T-helper 2 cell treated with Interferon-gamma antibody and Interleukin-4, amounts not matched to agents 5 μg/mL and 100 μg/mL, for 36 hours (primary cell): Measurements from ENCODE around the gene RIPOR3.
"Not testable (repeated sequence)": the region's sequence is repeated elsewhere in the genome, so short reads cannot be mapped to it uniquely, and the experiment has no call there.

ENCODE experiments used
- DNase-seq: peaks from one replicate; pipeline ENCODE4 v3.0.0; 2021; ENCODE audit warnings: low spot score
- H3K27ac Mint-ChIP-seq: one replicate; pipeline ENCODE4 v1.8.0; 2021; ENCODE audit warnings: mild to moderate bottlenecking, mixed read lengths
- H3K27me3 Mint-ChIP-seq: one replicate; pipeline ENCODE4 v1.8.0; 2021; ENCODE audit warnings: low read depth, mixed read lengths
- H3K36me3 Mint-ChIP-seq: one replicate; pipeline ENCODE4 v1.8.0; 2021; ENCODE audit warnings: low read depth, mixed read lengths
- H3K4me1 Mint-ChIP-seq: one replicate; pipeline ENCODE4 v1.8.0; 2021; ENCODE audit warnings: low read depth, mixed read lengths
- H3K4me3 Mint-ChIP-seq: one replicate; pipeline ENCODE4 v1.8.0; 2022; ENCODE audit warnings: mild to moderate bottlenecking, moderate library complexity, mixed read lengths
- H3K9me3 Mint-ChIP-seq: one replicate; pipeline ENCODE4 v1.8.0; 2021; ENCODE audit warnings: mixed read lengths

The RIPOR3 gene

GRCh38 chr20:50652702-50653294 is 38.5 kb downstream of the RIPOR3 start:
- Mint-ChIP-seq H3K4me3 (no peak overlapping the region), H3K4me1 (no peaks in the 10 kb centered on the region), H3K27ac (no peak overlapping the region), H3K27me3 (no peaks in the 10 kb centered on the region), H3K9me3 (no peaks in the 10 kb centered on the region), H3K36me3 (no peaks in the 10 kb centered on the region)
- DNase-seq: no peak

GRCh38 chr20:50651676-50652075 is 39.7 kb downstream of the RIPOR3 start:
- Mint-ChIP-seq H3K36me3 (no peaks in the 10 kb centered on the region), H3K4me3 (no peak overlapping the region), H3K27ac (no peak overlapping the region), H3K27me3 (no peaks in the 10 kb centered on the region), H3K9me3 (peaks cover 2% of the 10 kb centered on the region), H3K4me1 (no peaks in the 10 kb centered on the region)
- no peak for DNase-seq

- no peak overlapping the region for H3K27ac Mint-ChIP-seq
- H3K27me3 Mint-ChIP-seq: no peaks in the 10 kb centered on the region
- no peaks in the 10 kb centered on the region for H3K4me1 Mint-ChIP-seq
- no peak overlapping the region for H3K4me3 Mint-ChIP-seq
- peaks cover 8% of the 10 kb centered on the region for H3K9me3 Mint-ChIP-seq
- no peaks in the 10 kb centered on the region for H3K36me3 Mint-ChIP-seq
- DNase-seq: no peak
These were observed 41.8 kb downstream of the RIPOR3 start for GRCh38 chr20:50649590-50649989.

GRCh38 chr20:50648651-50649050 is 42.7 kb downstream of the RIPOR3 start:
- no peaks in the 10 kb centered on the region for H3K27me3 Mint-ChIP-seq
- H3K4me1 Mint-ChIP-seq: no peaks in the 10 kb centered on the region
- no peaks in the 10 kb centered on the region for H3K36me3 Mint-ChIP-seq
- no peak overlapping the region for H3K4me3 Mint-ChIP-seq
- H3K9me3 Mint-ChIP-seq: peaks cover 8% of the 10 kb centered on the region
- DNase-seq: no peak
- no peak overlapping the region for H3K27ac Mint-ChIP-seq

- no peak overlapping the region for H3K4me3 Mint-ChIP-seq
These were observed 44.8 kb downstream of the RIPOR3 start for GRCh38 chr20:50646483-50646996.

GRCh38 chr20:50645253-50646068 is 45.9 kb downstream of the RIPOR3 start:
- Mint-ChIP-seq H3K36me3 (no peaks in the 10 kb centered on the region), H3K27ac (no peak overlapping the region), H3K4me1 (no peaks in the 10 kb centered on the region), H3K27me3 (no peaks in the 10 kb centered on the region), H3K9me3 (peaks cover 8% of the 10 kb centered on the region), H3K4me3 (no peak overlapping the region)
- no peak for DNase-seq

More at GRCh38 chr20:50646483-50646996, 44.8 kb downstream of the RIPOR3 start:
- Mint-ChIP-seq H3K4me1 (no peaks in the 10 kb centered on the region), H3K27ac (no peak overlapping the region), H3K9me3 (peaks cover 8% of the 10 kb centered on the region), H3K36me3 (no peaks in the 10 kb centered on the region), H3K27me3 (no peaks in the 10 kb centered on the region)
- no peak for DNase-seq

- H3K4me1 Mint-ChIP-seq: no peaks in the 10 kb centered on the region
- no peaks in the 10 kb centered on the region for H3K27me3 Mint-ChIP-seq
- H3K36me3 Mint-ChIP-seq: no peaks in the 10 kb centered on the region
- H3K9me3 Mint-ChIP-seq: peaks cover 8% of the 10 kb centered on the region
- H3K27ac Mint-ChIP-seq: no peak overlapping the region
- no peak overlapping the region for H3K4me3 Mint-ChIP-seq
- DNase-seq: no peak
These were observed 49.0 kb downstream of the RIPOR3 start for GRCh38 chr20:50642288-50642803.

GRCh38 chr20:50641625-50642287 is 49.6 kb downstream of the RIPOR3 start:
- H3K36me3 Mint-ChIP-seq, H3K9me3 Mint-ChIP-seq, H3K4me1 Mint-ChIP-seq, H3K27me3 Mint-ChIP-seq, H3K27ac Mint-ChIP-seq, H3K4me3 Mint-ChIP-seq, DNase-seq: not testable (repeated sequence)

- H3K4me1 Mint-ChIP-seq, H3K36me3 Mint-ChIP-seq, H3K9me3 Mint-ChIP-seq, DNase-seq, H3K4me3 Mint-ChIP-seq, H3K27me3 Mint-ChIP-seq, H3K27ac Mint-ChIP-seq: not testable (repeated sequence)
These were observed 51.2 kb downstream of the RIPOR3 start for GRCh38 chr20:50639971-50640711.

- not testable (repeated sequence) for H3K9me3 Mint-ChIP-seq, H3K4me1 Mint-ChIP-seq, H3K36me3 Mint-ChIP-seq, DNase-seq, H3K4me3 Mint-ChIP-seq, H3K27ac Mint-ChIP-seq, H3K27me3 Mint-ChIP-seq
These were observed 53.1 kb downstream of the RIPOR3 start for GRCh38 chr20:50638015-50638847.

- no peak overlapping the region for H3K4me3 Mint-ChIP-seq
- H3K27ac Mint-ChIP-seq: no peak overlapping the region
- no peaks in the 10 kb centered on the region for H3K4me1 Mint-ChIP-seq
- H3K36me3 Mint-ChIP-seq: no peaks in the 10 kb centered on the region
- peaks cover 4% of the 10 kb centered on the region for H3K27me3 Mint-ChIP-seq
- DNase-seq: no peak
- no peaks in the 10 kb centered on the region for H3K9me3 Mint-ChIP-seq
These were observed 54.5 kb downstream of the RIPOR3 start for GRCh38 chr20:50636601-50637540.
